Thymus (tissue), 14 donors: ENCODE data around the gene SPTSSA. TPM values are rescaled to one million over a fixed set of nuclear protein-coding genes. Genes with fewer than 3 reads are reported as not detected.
"Not testable (repeated sequence)": the region's sequence is repeated elsewhere in the genome, so short reads cannot be mapped to it uniquely, and the experiment has no call there.

Source experiments
- DNase-seq, 9 donors: peaks; one replicate each; pipeline ENCODE4 v3.0.0-alpha.2; 2013; ENCODE audit warnings: low spot score in 9 of 9, low read depth in 6 of 9, missing footprints in 1 of 9
- H3K27ac ChIP-seq, 2 donors: one replicate each; pipeline ENCODE4 v1.5.1; 2013; ENCODE audit warnings: control low read depth in 1 of 2, low read depth in 1 of 2, low read length in 1 of 2, mild to moderate bottlenecking in 1 of 2, moderate library complexity in 1 of 2
- H3K27me3 ChIP-seq, 2 donors: one replicate each; pipeline ENCODE4 v1.5.1; 2013; ENCODE audit warnings: low read length in 1 of 2; ENCODE audit not compliant: control insufficient read depth in 2 of 2, insufficient read depth in 1 of 2
- H3K36me3 ChIP-seq, 2 donors: one replicate each; pipeline ENCODE4 v1.5.1; 2013; ENCODE audit warnings: low read length in 1 of 2, mild to moderate bottlenecking in 1 of 2, moderate library complexity in 1 of 2; ENCODE audit not compliant: control insufficient read depth in 2 of 2, insufficient read depth in 2 of 2
- H3K4me1 ChIP-seq, 2 donors: one replicate each; pipeline ENCODE4 v1.5.1; 2013; ENCODE audit warnings: low read length in 2 of 2; ENCODE audit not compliant: control insufficient read depth in 2 of 2, insufficient read depth in 2 of 2
- H3K4me3 ChIP-seq, 2 donors: one replicate each; pipeline ENCODE4 v1.5.1; 2013; ENCODE audit warnings: low read length in 2 of 2, control low read depth in 1 of 2, mild to moderate bottlenecking in 1 of 2
- H3K9me3 ChIP-seq, 2 donors: one replicate each; pipeline ENCODE4 v1.5.1; 2013; ENCODE audit warnings: low read length in 1 of 2, mild to moderate bottlenecking in 1 of 2; ENCODE audit not compliant: control insufficient read depth in 2 of 2, insufficient read depth in 1 of 2
- WGBS: extraction: QIAGEN DNeasy Blood & Tissue Kit; methylation state at CpG from one replicate; pipeline ENCODE4 v1.1.7; 2013; 5-methylcytosine and 5-hydroxymethylcytosine counted together
- long read RNA-seq, 10 donors: transcript quantifications; one replicate each; lab custom pipeline, GENCODE V29; 2026
- polyA plus RNA-seq: library from polyadenylated mRNA; stranded (reverse); fragments of 200-250 nt; gene quantifications from one replicate; pipeline ENCODE4 v1.2.3, GENCODE V29; 2013
- total RNA-seq: library from RNA; stranded (reverse); fragments of 120-200 nt; gene quantifications from one replicate; pipeline ENCODE4 v1.2.4, GENCODE V29; 2013
- donor health status: healthy.

The SPTSSA gene
- total RNA-seq (2.4 TPM), polyA plus RNA-seq (34.7 TPM)
- long read RNA-seq, donor 1, partial matches to known transcripts = 0 of 1 reads
- long read RNA-seq, donor 1, other reads (novel, unspliced or antisense) = 0 of 1 reads
- long read RNA-seq, donor 2 = 0 reads
- long read RNA-seq, donor 3, transcript SPTSSA-201 (2 exons, 2,777 nt) = major isoform, 11 of 11 reads
- long read RNA-seq, donor 3, partial matches to known transcripts = 0 of 11 reads
- long read RNA-seq, donor 3, other reads (novel, unspliced or antisense) = 0 of 11 reads
- long read RNA-seq, donor 4, transcript SPTSSA-201 (2 exons, 2,777 nt) = major isoform, 9 of 9 reads
- long read RNA-seq, donor 4, partial matches to known transcripts = 0 of 9 reads
- long read RNA-seq, donor 4, other reads (novel, unspliced or antisense) = 0 of 9 reads
- long read RNA-seq, donor 5, transcript SPTSSA-201 (2 exons, 2,777 nt) = major isoform, 30 of 30 reads
- long read RNA-seq, donor 5, partial matches to known transcripts = 0 of 30 reads
- long read RNA-seq, donor 5, other reads (novel, unspliced or antisense) = 0 of 30 reads
- long read RNA-seq, donor 6, transcript SPTSSA-201 (2 exons, 2,777 nt) = major isoform, 9 of 9 reads
- long read RNA-seq, donor 6, partial matches to known transcripts = 0 of 9 reads
- long read RNA-seq, donor 6, other reads (novel, unspliced or antisense) = 0 of 9 reads
- long read RNA-seq, donor 7, transcript SPTSSA-201 (2 exons, 2,777 nt) = major isoform, 14 of 14 reads
- long read RNA-seq, donor 7, partial matches to known transcripts = 0 of 14 reads
- long read RNA-seq, donor 7, other reads (novel, unspliced or antisense) = 0 of 14 reads
- long read RNA-seq, donor 8, transcript SPTSSA-201 (2 exons, 2,777 nt) = major isoform, 14 of 14 reads
- long read RNA-seq, donor 8, partial matches to known transcripts = 0 of 14 reads
- long read RNA-seq, donor 8, other reads (novel, unspliced or antisense) = 0 of 14 reads
- long read RNA-seq, donor 9, transcript SPTSSA-201 (2 exons, 2,777 nt) = major isoform, 8 of 8 reads
- long read RNA-seq, donor 9, partial matches to known transcripts = 0 of 8 reads
- long read RNA-seq, donor 9, other reads (novel, unspliced or antisense) = 0 of 8 reads
- long read RNA-seq, donor 10, transcript SPTSSA-201 (2 exons, 2,777 nt) = major isoform, 15 of 15 reads
- long read RNA-seq, donor 10, partial matches to known transcripts = 0 of 15 reads
- long read RNA-seq, donor 10, other reads (novel, unspliced or antisense) = 0 of 15 reads

GRCh38 chr14:34462132-34462893, at the start of gene SPTSSA:
SPTSSA (minus strand) TSS chr14:34462240; CDS start chr14:34462207, 33 bp downstream.
- Histone ChIP-seq H3K27me3 (no peaks in the 10 kb centered on the region), H3K27ac (peak within 1 kb of the TSS; percentile 69), H3K4me1 (peaks cover 0 to 2% of the 10 kb centered on the region in 2 donors), H3K36me3 (no peaks in the 10 kb centered on the region), H3K9me3 (no peaks in the 10 kb centered on the region), H3K4me3 (peak within 1 kb of the TSS; percentile 54 to 80)
- DNase-seq = peak; percentile 27 to 83 (median 66)
- 3% methylated on average over 82 of the region's 82 CpGs for WGBS

GRCh38 chr14:34507884-34508283, 45.8 kb upstream of the SPTSSA start:
- no peak overlapping the region for H3K4me3 ChIP-seq
- no peaks in the 10 kb centered on the region for H3K27me3 ChIP-seq
- no peaks in the 10 kb centered on the region for H3K4me1 ChIP-seq
- 96% methylated on average over 11 of the region's 11 CpGs for WGBS
- H3K27ac ChIP-seq = no peak overlapping the region
- H3K9me3 ChIP-seq = no peaks in the 10 kb centered on the region
- H3K36me3 ChIP-seq = no peaks in the 10 kb centered on the region
- no peak for DNase-seq

DNA sequence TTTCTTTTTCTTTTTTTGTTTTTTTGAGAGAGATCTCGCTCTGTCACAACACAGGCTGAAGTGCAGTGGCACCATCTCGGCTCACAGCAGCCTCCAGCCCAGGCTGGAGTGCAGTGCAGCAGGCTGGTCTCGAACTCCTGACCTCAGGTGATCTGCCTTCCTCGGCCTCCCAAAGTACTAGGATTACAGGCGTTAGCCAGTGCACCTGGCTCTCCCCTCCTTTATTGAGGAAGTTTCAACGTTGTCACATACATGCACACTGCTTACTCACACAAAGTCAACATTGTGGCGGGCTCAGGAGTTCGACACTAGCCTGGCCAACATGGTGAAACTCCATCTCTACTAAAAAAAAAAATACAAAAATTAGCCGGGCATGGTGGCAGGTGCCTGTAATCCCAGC, 45.4 kb upstream of the SPTSSA start:
- no peak overlapping the region for H3K4me3 ChIP-seq
- H3K9me3 ChIP-seq = no peaks in the 10 kb centered on the region
- no peaks in the 10 kb centered on the region for H3K4me1 ChIP-seq
- DNase-seq = no peak
- H3K27ac ChIP-seq = no peak overlapping the region
- H3K36me3 ChIP-seq = no peaks in the 10 kb centered on the region
- 92% methylated on average over 9 of the region's 9 CpGs for WGBS
- H3K27me3 ChIP-seq = no peaks in the 10 kb centered on the region

GRCh38 chr14:34505124-34505491, 43.1 kb upstream of the SPTSSA start:
- DNase-seq, H3K27ac ChIP-seq, H3K9me3 ChIP-seq, H3K4me1 ChIP-seq, H3K36me3 ChIP-seq, H3K4me3 ChIP-seq, H3K27me3 ChIP-seq: not testable (repeated sequence)
- 88% methylated on average over 5 of the region's 5 CpGs for WGBS

DNA sequence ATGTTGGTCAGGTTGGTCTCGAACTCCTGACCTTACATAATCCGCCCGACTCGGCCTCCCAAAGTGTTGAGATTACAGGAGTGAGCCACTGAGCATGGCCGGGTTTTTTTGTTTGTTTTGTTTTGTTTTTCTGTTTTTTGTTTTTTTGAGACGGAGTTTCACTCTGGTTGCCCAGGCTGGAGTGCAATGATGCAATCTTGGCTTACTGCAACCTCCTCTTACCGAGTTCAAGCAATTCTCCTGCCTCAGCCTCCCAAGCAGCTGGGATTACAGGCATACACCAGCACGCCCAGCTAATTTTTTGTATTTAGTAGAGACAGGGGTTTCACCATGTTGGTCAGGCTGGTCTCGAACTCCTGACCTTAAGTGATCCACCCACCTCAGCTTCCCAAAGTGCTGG, 42.0 kb upstream of the SPTSSA start:
- 94% methylated on average over 9 of the region's 9 CpGs for WGBS
- H3K27me3 ChIP-seq, H3K27ac ChIP-seq, H3K9me3 ChIP-seq, DNase-seq, H3K4me3 ChIP-seq, H3K4me1 ChIP-seq, H3K36me3 ChIP-seq: not testable (repeated sequence)

DNA sequence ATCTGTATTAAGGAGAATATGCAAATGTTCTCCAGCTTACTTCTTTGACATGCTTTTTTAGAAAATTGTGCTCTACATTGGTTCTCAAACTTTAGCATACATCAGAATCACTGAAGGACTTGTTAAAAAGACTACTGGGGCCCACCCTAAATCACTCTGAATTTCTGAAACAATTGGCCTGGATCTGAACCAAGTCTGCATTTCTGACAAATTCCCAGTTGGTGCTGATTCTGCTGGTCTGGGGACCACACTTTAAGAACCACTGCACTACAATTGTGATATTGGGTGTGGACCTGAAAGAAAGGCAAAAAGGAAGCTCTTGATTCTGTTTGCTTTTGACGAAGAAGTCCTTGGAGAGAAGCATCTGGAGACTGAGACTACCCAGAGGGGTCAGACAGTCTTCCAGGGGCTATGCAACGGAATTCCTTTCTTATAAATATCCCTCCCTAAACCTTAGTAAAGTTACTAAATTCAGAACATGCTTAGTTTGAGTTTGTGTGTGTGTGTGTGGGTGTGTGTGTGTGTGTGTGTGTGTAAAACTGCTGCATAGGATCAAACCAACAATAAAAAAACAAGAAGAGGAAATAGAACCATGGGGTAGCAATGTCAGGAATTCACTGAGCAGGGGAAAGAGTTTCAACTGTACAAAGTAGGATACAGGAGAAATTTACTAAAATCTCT, 40.6 kb upstream of the SPTSSA start:
- Histone ChIP-seq H3K4me3 (no peak overlapping the region), H3K36me3 (no peaks in the 10 kb centered on the region), H3K27me3 (no peaks in the 10 kb centered on the region), H3K27ac (no peak overlapping the region), H3K9me3 (no peaks in the 10 kb centered on the region), H3K4me1 (no peaks in the 10 kb centered on the region)
- over 99% methylated on average over 2 of the region's 2 CpGs for WGBS
- DNase-seq = no peak

DNA sequence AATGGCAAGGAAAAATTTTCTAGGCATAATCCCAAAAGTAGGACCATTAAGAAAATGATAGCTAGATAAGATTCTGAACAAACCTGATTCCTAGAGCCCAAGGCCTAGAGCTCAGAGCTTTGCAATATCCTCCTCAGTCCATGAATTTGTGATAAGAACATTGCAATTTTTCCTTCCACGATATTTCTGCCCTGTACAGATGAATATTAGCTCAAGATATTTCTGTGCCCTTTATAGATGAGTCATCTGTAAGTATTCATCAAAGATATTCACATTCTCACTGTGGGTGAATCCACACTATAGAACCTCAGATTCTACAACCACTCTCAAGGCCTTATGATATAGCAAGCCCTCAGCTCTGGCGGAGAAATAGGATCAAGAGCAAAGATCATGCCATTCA, 40.0 kb upstream of the SPTSSA start:
- no peak overlapping the region for H3K4me3 ChIP-seq
- H3K36me3 ChIP-seq = no peaks in the 10 kb centered on the region
- 96% methylated on average over 2 of the region's 2 CpGs for WGBS
- DNase-seq = no peak
- no peaks in the 10 kb centered on the region for H3K4me1 ChIP-seq
- H3K27ac ChIP-seq = no peak overlapping the region
- H3K9me3 ChIP-seq = no peaks in the 10 kb centered on the region
- H3K27me3 ChIP-seq = no peaks in the 10 kb centered on the region

GRCh38 chr14:34501004-34501580, 39.1 kb upstream of the SPTSSA start:
- Histone ChIP-seq H3K4me1 (no peaks in the 10 kb centered on the region), H3K27ac (no peak overlapping the region), H3K27me3 (no peaks in the 10 kb centered on the region), H3K9me3 (no peaks in the 10 kb centered on the region), H3K4me3 (no peak overlapping the region), H3K36me3 (no peaks in the 10 kb centered on the region)
- DNase-seq = no peak
- WGBS = 98% methylated on average over 5 of the region's 5 CpGs
